OCI-LY1 (cell line): Measurements from ENCODE around the gene KCTD4.

Experiments used
- H2AFZ ChIP-seq: fragments of 200-600 bp; sonication (generic), shearing (Covaris generic); 2 replicates; pipeline ENCODE4 v1.6.0; 2014; ENCODE audit warnings: antibody characterized with exemption, mild to moderate bottlenecking, low read length
- H3F3A ChIP-seq: fragments of 200-600 bp; sonication (generic), shearing (Covaris generic); 2 replicates; pipeline ENCODE4 v1.6.0; 2014; ENCODE audit warnings: mild to moderate bottlenecking, antibody characterized with exemption, low read length, moderate library complexity; ENCODE audit not compliant: insufficient read depth
- H3K27ac ChIP-seq: fragments of 200-600 bp; sonication (generic); 2 replicates; pipeline ENCODE4 v1.5.1; 2014; ENCODE audit warnings: low read length, mixed run types, mild to moderate bottlenecking, low read depth; ENCODE audit not compliant: poor library complexity, severe bottlenecking
- H3K27me3 ChIP-seq: fragments of 200-600 bp; sonication (generic); 2 replicates; pipeline ENCODE4 v1.6.0; 2014; ENCODE audit warnings: antibody characterized with exemption, mild to moderate bottlenecking, low read length, moderate library complexity; ENCODE audit not compliant: insufficient read depth
- H3K36me3 ChIP-seq: fragments of 200-600 bp; sonication (generic); 2 replicates; pipeline ENCODE4 v1.6.1; 2014; ENCODE audit warnings: mild to moderate bottlenecking, antibody characterized with exemption, low read length, moderate library complexity, mixed read lengths; ENCODE audit not compliant: insufficient read depth
- H3K4me1 ChIP-seq: fragments of 200-600 bp; sonication (generic); 2 replicates; pipeline ENCODE4 v1.5.1; 2014; ENCODE audit warnings: mild to moderate bottlenecking, low read length, moderate library complexity; ENCODE audit not compliant: insufficient read depth, severe bottlenecking
- H3K4me2 ChIP-seq: fragments of 200-600 bp; sonication (generic), shearing (Covaris generic); 2 replicates; pipeline ENCODE4 v1.6.1; 2014; ENCODE audit warnings: low read length
- H3K4me3 ChIP-seq: fragments of 200-600 bp; sonication (generic); 2 replicates; pipeline ENCODE4 v1.5.1; 2014; ENCODE audit warnings: low read length, low read depth, mild to moderate bottlenecking, mixed read lengths; ENCODE audit not compliant: poor library complexity, severe bottlenecking
- H3K79me2 ChIP-seq: fragments of 200-600 bp; shearing (Covaris generic); 2 replicates; pipeline ENCODE4 v1.6.1; 2016; ENCODE audit warnings: mixed run types, low read length, mixed read lengths; ENCODE audit not compliant: insufficient read depth
- H3K9ac ChIP-seq: fragments of 200-600 bp; sonication (generic), shearing (Covaris generic); 2 replicates; pipeline ENCODE4 v1.6.1; 2014; ENCODE audit warnings: mild to moderate bottlenecking, low read length, mixed read lengths
- H3K9me2 ChIP-seq: fragments of 200-600 bp; sonication (generic), shearing (Covaris generic); 2 replicates; pipeline ENCODE4 v1.6.1; 2014; ENCODE audit warnings: low read depth, mild to moderate bottlenecking, low read length, mixed read lengths
- H3K9me3 ChIP-seq: fragments of 200-600 bp; shearing (Covaris generic); 2 replicates; pipeline ENCODE4 v1.6.1; 2014; ENCODE audit warnings: low read length, mixed read lengths
- H4K20me1 ChIP-seq: fragments of 200-600 bp; sonication (generic), shearing (Covaris generic); 2 replicates; pipeline ENCODE4 v1.6.0; 2016; ENCODE audit warnings: mild to moderate bottlenecking, low read length; ENCODE audit not compliant: insufficient read depth
- CTCF ChIP-seq: fragments of 200-600 bp; sonication (generic), shearing (Covaris generic); IDR thresholded peaks from 2 replicates; pipeline ENCODE4 v1.5.1; 2017; ENCODE audit warnings: mild to moderate bottlenecking, antibody characterized with exemption, low read length, moderate library complexity, mixed read lengths
- EZH2 ChIP-seq: fragments of 200-600 bp; sonication (generic), shearing (Covaris generic); IDR thresholded peaks from 2 replicates; pipeline ENCODE4 v1.8.0; 2017; ENCODE audit warnings: borderline replicate concordance, mixed run types, mild to moderate bottlenecking, antibody characterized with exemption, low read length, moderate library complexity, mixed read lengths

The KCTD4 gene

DNA sequence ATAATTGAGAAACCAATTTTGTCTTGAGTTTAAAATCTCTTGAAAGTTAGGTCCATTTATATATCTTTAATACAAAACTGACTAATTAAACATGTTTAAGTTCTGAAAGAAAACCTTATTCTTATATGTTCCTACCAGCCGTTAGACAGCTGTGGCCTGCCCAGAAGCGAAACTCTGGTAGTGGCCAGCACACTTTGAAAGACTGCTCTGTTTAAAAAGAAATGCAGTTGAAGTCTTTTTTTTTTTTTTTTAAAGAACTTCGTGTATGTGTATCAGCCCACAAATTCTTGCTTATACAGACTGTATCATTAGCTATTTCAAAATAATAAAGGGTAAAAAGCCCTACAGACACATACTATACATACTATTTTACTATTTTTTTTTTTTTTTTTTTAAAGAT lies 34.0 kb downstream of the KCTD4 start:
- H3K4me3 ChIP-seq: no peak overlapping the region
- H2AFZ ChIP-seq: no peak overlapping the region
- TF ChIP-seq CTCF (no peak), EZH2 (no peak)
- no peak overlapping the region for H3K27ac ChIP-seq
- H3K27me3 ChIP-seq: no peaks in the 10 kb centered on the region
- no peaks in the 10 kb centered on the region for H3K9me2 ChIP-seq
- no peak overlapping the region for H3K4me2 ChIP-seq
- no peaks in the 10 kb centered on the region for H3F3A ChIP-seq
- H3K4me1 ChIP-seq: no peaks in the 10 kb centered on the region
- H3K36me3 ChIP-seq: peaks cover 13% of the 10 kb centered on the region
- H3K9ac ChIP-seq: no peak overlapping the region
- H3K79me2 ChIP-seq: no peaks in the 10 kb centered on the region
- H3K9me3 ChIP-seq: no peaks in the 10 kb centered on the region
- H4K20me1 ChIP-seq: no peaks in the 10 kb centered on the region

GRCh38 chr13:45162821-45163220 lies 38.0 kb downstream of the KCTD4 start:
- H3K36me3 ChIP-seq: peaks cover 35% of the 10 kb centered on the region
- no peak overlapping the region for H3K4me2 ChIP-seq
- H3K27me3 ChIP-seq: no peaks in the 10 kb centered on the region
- no peak overlapping the region for H2AFZ ChIP-seq
- H3K4me3 ChIP-seq: no peak overlapping the region
- no peaks in the 10 kb centered on the region for H3F3A ChIP-seq
- H3K4me1 ChIP-seq: no peaks in the 10 kb centered on the region
- H3K27ac ChIP-seq: no peak overlapping the region
- H3K9me3 ChIP-seq: no peaks in the 10 kb centered on the region
- H4K20me1 ChIP-seq: no peaks in the 10 kb centered on the region
- no peak overlapping the region for H3K9ac ChIP-seq
- TF ChIP-seq CTCF (no peak), EZH2 (no peak)
- H3K79me2 ChIP-seq: no peaks in the 10 kb centered on the region
- H3K9me2 ChIP-seq: no peaks in the 10 kb centered on the region

DNA sequence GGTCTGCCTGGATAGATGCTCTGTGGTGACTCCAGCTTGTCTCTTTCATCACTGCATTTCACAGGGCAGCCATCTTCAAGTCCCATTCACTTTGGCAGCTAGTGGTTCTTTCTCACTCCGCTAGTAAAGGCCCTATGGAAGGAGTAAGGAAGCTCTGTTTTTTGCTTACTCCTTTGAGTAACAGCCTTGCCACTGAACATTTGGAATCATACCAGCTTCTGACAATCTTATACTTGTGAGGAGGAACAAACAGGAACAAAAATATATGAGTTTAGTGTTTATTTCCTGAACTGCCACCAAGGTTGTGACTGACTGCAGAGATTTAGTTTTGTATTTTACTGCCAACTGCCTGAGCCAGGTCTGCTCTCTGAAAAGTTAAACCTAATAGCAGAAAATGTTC lies 38.7 kb downstream of the KCTD4 start:
- no peaks in the 10 kb centered on the region for H3F3A ChIP-seq
- H2AFZ ChIP-seq: no peak overlapping the region
- TF ChIP-seq CTCF: no peak
- no peak for TF ChIP-seq EZH2
- no peak overlapping the region for H3K9ac ChIP-seq
- H3K4me3 ChIP-seq: no peak overlapping the region
- H3K79me2 ChIP-seq: no peaks in the 10 kb centered on the region
- H3K9me3 ChIP-seq: no peaks in the 10 kb centered on the region
- H3K4me1 ChIP-seq: no peaks in the 10 kb centered on the region
- no peak overlapping the region for H3K27ac ChIP-seq
- H4K20me1 ChIP-seq: no peaks in the 10 kb centered on the region
- H3K4me2 ChIP-seq: no peak overlapping the region
- no peaks in the 10 kb centered on the region for H3K27me3 ChIP-seq
- H3K36me3 ChIP-seq: peaks cover 42% of the 10 kb centered on the region
- H3K9me2 ChIP-seq: no peaks in the 10 kb centered on the region
